Activated T-helper 9 cell treated with anti-CD3 and anti-CD28 coated beads, Interleukin-2, amount 50 U/mL, for 16 hours (primary cell): ENCODE measurements around the gene RAB11FIP3.

Source experiments
- DNase-seq: peaks from one replicate; pipeline ENCODE4 v3.0.0-alpha.2; 2020; ENCODE audit warnings: low read depth

RAB11FIP3 gene

GRCh38 chr16:554640-555365 lies 129.4 kb downstream of the RAB11FIP3 start:
- DNase-seq: no peak

DNA sequence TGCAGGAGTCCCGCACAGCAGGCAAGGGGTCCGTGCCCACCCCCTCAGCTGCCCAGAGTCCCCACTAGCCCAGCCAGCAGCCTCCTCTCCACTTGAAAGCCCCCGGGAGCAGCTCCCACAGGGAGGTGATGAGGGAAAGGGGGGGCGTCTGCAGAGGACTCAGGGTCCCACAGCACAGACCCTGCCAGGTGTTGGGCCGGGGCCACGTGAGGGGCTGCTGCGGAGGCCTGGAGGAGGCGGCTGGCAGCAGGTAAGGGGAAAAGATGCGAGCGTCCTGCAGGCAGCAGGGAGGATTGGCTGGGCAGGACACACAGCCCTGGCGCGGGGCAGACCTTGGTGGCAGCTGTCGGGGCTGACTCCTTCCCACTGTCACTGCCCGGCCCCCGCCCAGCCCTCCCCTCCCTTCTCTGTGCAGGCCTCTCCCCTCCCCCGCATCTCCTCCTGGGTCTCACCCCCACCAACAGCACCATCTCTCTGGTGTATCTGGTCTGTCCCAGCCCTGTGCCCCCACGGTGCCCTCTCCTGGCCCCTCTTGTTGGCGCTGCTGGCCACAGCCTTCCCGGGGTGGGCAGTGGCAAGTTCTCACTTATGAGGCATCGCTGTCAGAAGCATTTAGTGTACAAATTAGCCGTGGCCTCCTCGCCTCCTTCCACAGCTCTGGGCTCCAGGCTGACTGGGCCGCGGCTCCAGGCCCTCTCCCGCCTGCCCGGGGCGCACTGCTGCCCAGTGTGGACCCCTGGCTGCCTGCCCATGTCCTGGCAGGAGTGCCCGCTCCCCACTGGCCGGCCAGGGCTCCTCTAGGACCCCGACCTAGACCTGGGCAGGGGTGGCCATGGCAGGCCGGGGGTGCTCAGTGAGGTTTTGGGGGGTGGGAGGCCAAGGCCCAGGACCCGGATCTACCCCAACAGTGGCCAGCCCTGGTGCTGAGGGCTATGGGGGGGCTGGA lies 130.4 kb downstream of the RAB11FIP3 start:
- no peak for DNase-seq

DNA sequence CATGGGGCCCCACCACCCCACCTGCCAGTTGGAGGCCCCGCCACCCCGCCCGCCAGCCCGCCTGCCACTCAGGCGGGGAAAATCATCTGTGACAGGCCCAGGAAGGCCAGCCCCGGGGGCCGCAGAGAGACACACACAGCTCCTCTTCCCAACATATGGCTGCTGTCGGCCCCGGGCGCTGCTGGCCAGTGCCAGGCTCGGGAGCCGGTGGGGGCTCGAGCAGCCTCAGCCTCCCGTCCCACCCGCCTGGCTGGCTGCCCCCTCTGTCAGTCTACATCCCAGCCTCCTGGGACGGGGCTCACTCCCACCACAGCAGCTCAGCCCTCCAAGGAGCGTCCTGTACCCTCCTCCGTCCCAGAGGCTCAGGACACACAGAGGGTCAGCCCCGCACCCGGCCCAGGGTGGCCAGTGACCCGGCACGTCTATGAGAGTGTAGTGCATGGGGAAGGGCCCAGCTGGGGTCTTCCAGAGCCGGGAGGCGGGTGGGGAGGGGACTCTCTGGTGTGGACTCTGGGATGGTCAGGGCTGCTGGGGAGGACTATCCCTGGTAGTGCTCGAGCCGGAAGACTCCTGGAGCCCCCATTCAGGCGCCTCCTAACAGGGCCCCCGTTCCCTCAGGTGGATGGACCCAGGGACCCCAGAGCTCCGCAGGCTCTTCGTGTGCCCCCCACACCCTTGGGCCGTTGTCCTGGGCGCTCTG lies 131.2 kb downstream of the RAB11FIP3 start:
- DNase-seq: no peak

GRCh38 chr16:557463-558297 lies 132.2 kb downstream of the RAB11FIP3 start:
- no peak for DNase-seq

- DNase-seq: no peak
Observed at GRCh38 chr16:558298-559020, 133.0 kb downstream of the RAB11FIP3 start.

GRCh38 chr16:559021-559380 lies 133.6 kb downstream of the RAB11FIP3 start:
- DNase-seq: no peak

GRCh38 chr16:559411-560203 lies 134.2 kb downstream of the RAB11FIP3 start:
- DNase-seq: no peak

GRCh38 chr16:560204-560700 lies 134.8 kb downstream of the RAB11FIP3 start, which contains the start of gene PRR35:
TSS of gene PRR35 (plus strand) at chr16:560394. CDS start at chr16:563295, 2,901 bp downstream.
- no peak for DNase-seq

- DNase-seq: no peak
Observed at GRCh38 chr16:560701-561412, 135.4 kb downstream of the RAB11FIP3 start.

DNA sequence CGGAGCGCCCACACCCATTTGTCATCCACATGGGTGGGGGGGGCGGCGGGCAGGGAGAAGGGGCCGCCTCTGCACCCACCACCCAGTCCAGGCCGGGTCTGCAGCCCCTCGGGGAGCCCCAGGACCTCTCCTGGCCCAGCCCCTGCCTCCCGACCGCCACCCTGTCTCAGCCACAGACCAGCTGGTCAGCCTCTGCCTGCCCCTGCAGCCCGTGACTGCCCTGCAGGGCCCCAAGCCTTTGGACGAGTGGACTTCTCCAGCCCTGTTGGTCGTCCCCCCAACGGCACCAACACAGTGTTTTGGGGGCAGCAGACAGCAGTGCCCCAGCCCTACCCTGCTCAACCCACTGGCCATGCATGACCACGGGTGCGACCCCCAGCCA lies 136.0 kb downstream of the RAB11FIP3 start:
- DNase-seq: no peak

GRCh38 chr16:561957-562938 lies 136.8 kb downstream of the RAB11FIP3 start:
- no peak for DNase-seq

DNA sequence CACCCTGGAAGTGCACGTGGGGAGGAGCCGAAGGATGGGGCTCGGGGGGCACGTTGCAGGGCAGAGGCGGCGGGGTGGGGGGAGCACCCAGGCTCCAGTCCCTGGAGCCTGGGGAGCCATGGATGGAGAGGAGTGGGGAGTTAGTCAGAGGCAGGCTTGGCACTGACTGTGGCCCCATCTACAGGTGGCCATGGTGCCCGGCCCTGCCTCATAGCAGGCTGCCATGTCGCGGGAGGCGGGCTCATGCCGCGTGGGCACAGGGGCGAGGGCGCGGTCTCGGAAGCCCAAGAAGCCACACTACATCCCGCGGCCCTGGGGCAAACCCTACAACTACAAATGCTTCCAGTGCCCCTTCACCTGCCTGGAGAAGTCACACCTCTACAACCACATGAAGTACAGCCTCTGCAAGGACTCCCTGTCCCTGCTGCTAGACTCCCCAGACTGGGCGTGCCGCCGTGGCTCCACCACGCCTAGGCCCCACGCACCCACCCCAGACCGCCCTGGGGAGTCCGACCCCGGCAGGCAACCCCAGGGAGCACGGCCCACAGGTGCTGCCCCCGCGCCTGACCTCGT lies 137.7 kb downstream of the RAB11FIP3 start:
- no peak for DNase-seq

GRCh38 chr16:564690-565418 lies 139.4 kb downstream of the RAB11FIP3 start:
- DNase-seq: no peak

DNA sequence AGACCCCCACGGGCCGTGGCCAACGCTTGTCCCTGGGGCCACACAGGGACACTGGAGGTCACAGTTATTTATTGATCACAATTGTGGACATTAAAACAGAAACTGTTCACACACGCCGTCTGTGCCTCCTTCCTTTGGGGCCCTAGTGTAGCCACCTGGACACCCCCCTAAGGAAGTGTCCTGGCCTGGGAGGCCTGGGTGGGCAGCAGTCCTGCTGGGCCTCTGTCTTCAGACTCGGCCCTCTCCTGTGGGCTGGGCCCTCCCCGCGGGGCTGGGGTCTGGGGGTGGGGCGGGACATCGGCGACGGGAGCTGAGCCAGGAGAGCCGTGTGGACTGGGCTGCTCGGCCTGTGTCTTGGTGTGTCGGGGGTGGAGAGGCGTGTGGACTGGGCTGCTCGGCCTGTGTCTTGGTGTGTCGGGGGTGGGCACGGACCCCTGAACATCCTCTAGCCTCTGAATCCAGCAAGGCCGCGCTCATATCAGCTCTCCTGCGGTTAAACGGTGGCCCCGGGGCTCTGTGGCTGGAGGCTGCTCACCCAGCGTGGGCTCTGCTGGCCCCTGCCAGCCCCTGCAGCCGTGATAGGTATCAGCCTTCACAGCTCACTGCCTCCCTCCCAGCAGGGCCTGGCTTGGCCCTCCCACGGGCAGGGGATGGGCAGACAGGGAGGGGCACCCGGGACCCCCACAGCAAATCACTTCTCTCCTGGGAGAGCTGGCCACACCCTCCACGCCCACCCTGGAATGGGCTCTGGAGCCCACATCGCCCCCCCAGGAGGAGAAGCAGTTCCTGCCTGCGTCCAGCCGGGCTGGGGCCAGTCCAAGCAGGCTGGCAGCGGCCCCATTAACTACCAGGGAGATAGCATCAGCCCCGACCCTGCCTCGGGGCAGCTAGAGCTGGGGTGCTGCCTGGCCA lies 140.2 kb downstream of the RAB11FIP3 start:
- DNase-seq: no peak

- peak; percentile 18 for DNase-seq
Observed at GRCh38 chr16:566475-567372, 141.3 kb downstream of the RAB11FIP3 start, which contains the start of gene NHLRC4. TSS of gene NHLRC4 (plus strand) at chr16:567005. CDS start at chr16:568048, 1,043 bp downstream.
